PC-9 (cell line): ENCODE measurements around the gene FBXO33.
A peak's percentile ranks its signal among the peaks of the same experiment; 100 is the strongest.

ENCODE experiments used
- CTCF ChIP-seq: fragments of 200-600 bp; sonication (generic); conservative IDR thresholded peaks from 2 replicates; pipeline ENCODE4 v1.6.1; 2017; ENCODE audit warnings: mixed run types, antibody characterized with exemption, mild to moderate bottlenecking, moderate library complexity
- EZH2 ChIP-seq: fragments of 200-600 bp; sonication (generic); IDR thresholded peaks from 2 replicates; pipeline ENCODE4 v1.8.0; 2017; ENCODE audit warnings: antibody characterized with exemption, low read depth

GRCh38 chr14:39368261-39368959 lies 63.8 kb downstream of the FBXO33 start:
- TF ChIP-seq CTCF (peak; percentile 56), EZH2 (no peak)
